IMR-90 (cell line): Measurements from ENCODE around the gene COL20A1. TPM values are rescaled to one million over a fixed set of nuclear protein-coding genes. Genes with fewer than 3 reads are reported as not detected.

Source experiments
- ATAC-seq: fragments of 200-7000 bp; cut with Tn5 transposase; 2 replicates; pipeline ENCODE4 v1.9.1; 2020; ENCODE audit warnings: low read depth, mild to moderate bottlenecking, moderate library complexity
- BruUV-seq: library from RNA; stranded (reverse); fragments of 400-500 nt; replicated peaks from 2 replicates; lab custom pipeline; 2021; lab: Mats Ljungman, UMichigan
- CTCF ChIA-PET: fragments of 300-600 bp; formaldehyde crosslinking; extraction: SDS; loops from one replicate; lab custom pipeline; 2021; ENCODE audit warnings: antibody characterized with exemption; lab: Yijun Ruan, JAX
- POLR2A ChIA-PET: fragments of 300-600 bp; sonication (Branson Sonifier 250); formaldehyde crosslinking; loops from one replicate; lab custom pipeline; 2022; ENCODE audit warnings: antibody characterized with exemption; ENCODE audit not compliant: unreplicated experiment; lab: Charles Lee
- DNase-seq: peaks from one replicate; pipeline ENCODE4 v3.0.0; 2013
- H2AFZ ChIP-seq: replicated peaks from 2 replicates; pipeline ENCODE3; 2013; ENCODE audit warnings: low read length, mild to moderate bottlenecking; ENCODE audit not compliant: poor library complexity
- H2AK5ac ChIP-seq: 2 replicates; pipeline ENCODE4 v1.6.1; 2013; ENCODE audit warnings: low read depth, low read length, inconsistent platforms
- H2AK9ac ChIP-seq: replicated peaks from 2 replicates; pipeline ENCODE3; 2013; ENCODE audit warnings: mild to moderate bottlenecking, low read depth, low read length, moderate library complexity; ENCODE audit not compliant: poor library complexity
- H2BK120ac ChIP-seq: 2 replicates; pipeline ENCODE4 v1.6.1; 2013; ENCODE audit warnings: low read depth, low read length, inconsistent platforms
- H2BK15ac ChIP-seq: 3 replicates; pipeline ENCODE4 v1.6.1; 2013; ENCODE audit warnings: low read depth, low read length, inconsistent platforms
- H2BK20ac ChIP-seq: 2 replicates; pipeline ENCODE4 v1.6.1; 2013; ENCODE audit warnings: low read depth, mild to moderate bottlenecking, inconsistent platforms, low read length, moderate library complexity
- H2BK5ac ChIP-seq: 2 replicates; pipeline ENCODE4 v1.6.1; 2013; ENCODE audit warnings: mild to moderate bottlenecking, low read depth, low read length, inconsistent platforms; ENCODE audit not compliant: poor library complexity, severe bottlenecking
- H3K14ac ChIP-seq: replicated peaks from 2 replicates; pipeline ENCODE4 v1.6.1; 2013; ENCODE audit warnings: low read depth, low read length, inconsistent platforms
- H3K18ac ChIP-seq: 2 replicates; pipeline ENCODE4 v1.6.1; 2013; ENCODE audit warnings: low read depth, low read length, control low read depth
- H3K23ac ChIP-seq: 2 replicates; pipeline ENCODE4 v1.6.1; 2013; ENCODE audit warnings: low read depth, low read length, inconsistent platforms
- H3K27ac ChIP-seq: 2 replicates; pipeline ENCODE4 v1.5.1; 2013; ENCODE audit warnings: mild to moderate bottlenecking, control low read depth, low read length; ENCODE audit not compliant: insufficient read depth
- H3K27me3 ChIP-seq: 2 replicates; pipeline ENCODE4 v1.6.1; 2013; ENCODE audit warnings: low read length; ENCODE audit not compliant: control insufficient read depth, insufficient read depth
- H3K36me3 ChIP-seq: 2 replicates; pipeline ENCODE4 v1.6.1; 2013; ENCODE audit warnings: low read length, mixed read lengths; ENCODE audit not compliant: control insufficient read depth, insufficient read depth
- H3K4ac ChIP-seq: 2 replicates; pipeline ENCODE4 v1.6.1; 2013; ENCODE audit warnings: low read depth, low read length, inconsistent platforms
- H3K4me1 ChIP-seq: 2 replicates; pipeline ENCODE4 v1.6.1; 2013; ENCODE audit warnings: low read length, mixed read lengths; ENCODE audit not compliant: control insufficient read depth, insufficient read depth
- H3K4me2 ChIP-seq: 2 replicates; pipeline ENCODE4 v1.6.1; 2013; ENCODE audit warnings: low read depth, mild to moderate bottlenecking, control low read depth, low read length, moderate library complexity
- H3K4me3 ChIP-seq: 2 replicates; pipeline ENCODE4 v1.5.1; 2013; ENCODE audit warnings: low read depth, mild to moderate bottlenecking, control low read depth, low read length, moderate library complexity; ENCODE audit not compliant: insufficient read depth
- H3K56ac ChIP-seq: 2 replicates; pipeline ENCODE4 v1.6.1; 2013; ENCODE audit warnings: low read length, inconsistent platforms; ENCODE audit not compliant: insufficient read depth; ENCODE audit errors: extremely low read depth
- H3K79me1 ChIP-seq, 2 experiments: 2 replicates each; pipeline ENCODE4 v1.6.1; 2013; ENCODE audit warnings: low read length in 2 of 2, inconsistent platforms in 1 of 2, low read depth in 1 of 2
- H3K9ac ChIP-seq: 2 replicates; pipeline ENCODE4 v1.6.1; 2013; ENCODE audit warnings: low read depth, low read length, control low read depth
- H3K9me1 ChIP-seq: 2 replicates; pipeline ENCODE4 v1.6.1; 2013; ENCODE audit warnings: low read length, inconsistent platforms; ENCODE audit not compliant: insufficient read depth
- H3K9me3 ChIP-seq: 2 replicates; pipeline ENCODE4 v1.6.1; 2013; ENCODE audit warnings: low read length; ENCODE audit not compliant: control insufficient read depth, insufficient read depth
- H4K20me1 ChIP-seq: 2 replicates; pipeline ENCODE4 v1.6.1; 2013; ENCODE audit warnings: low read length, inconsistent platforms; ENCODE audit not compliant: insufficient read depth
- H4K5ac ChIP-seq: 2 replicates; pipeline ENCODE4 v1.6.1; 2013; ENCODE audit warnings: mild to moderate bottlenecking, low read depth, low read length, control low read depth
- H4K8ac ChIP-seq, 2 experiments: 2 replicates each; pipeline ENCODE4 v1.6.1; 2013; ENCODE audit warnings: low read depth in 2 of 2, low read length in 2 of 2, control low read depth in 1 of 2, inconsistent platforms in 1 of 2
- H4K91ac ChIP-seq: 2 replicates; pipeline ENCODE4 v1.6.1; 2013; ENCODE audit warnings: low read depth, low read length, inconsistent platforms; ENCODE audit not compliant: insufficient read depth
- BHLHE40 ChIP-seq: fragments of 150-350 bp; IDR thresholded peaks from 2 replicates; pipeline ENCODE4 v1.6.1; 2016; ENCODE audit warnings: mild to moderate bottlenecking, low read depth, low read length
- MAFK ChIP-seq: IDR thresholded peaks from 2 replicates; pipeline ENCODE4 v1.6.1; 2012; ENCODE audit warnings: low read depth, low read length, improper control_type of control experiment
- WGBS, 2 experiments: methylation state at CpG; one replicate each; pipeline versions ENCODE4 v1.1.5 to v1.1.7; 2013; ENCODE audit warnings: missing lambda C conversion rate in 2 of 2; ENCODE audit not compliant: insufficient read length in 1 of 2; ENCODE audit errors: extremely low coverage in 2 of 2; 5-methylcytosine and 5-hydroxymethylcytosine counted together
- dilution Hi-C: fragments of 300-500 bp; cut with HindIII; formaldehyde crosslinking; loops from one replicate; pipeline ENCODE4 v1.14.3; 2018; ENCODE audit warnings: low sequenced_read_pairs; ENCODE audit not compliant: unreplicated experiment
- in situ Hi-C: fragments of 300-500 bp; cut with MboI; formaldehyde crosslinking; loops from 3 replicates; pipeline ENCODE4 v1.14.3; 2019; ENCODE audit warnings: low sequenced_read_pairs, inconsistent platforms, mixed read lengths
- intact Hi-C: fragments of 100-400 bp; cut with micrococcal nuclease; formaldehyde crosslinking; loops from 2 replicates; pipeline ENCODE4 v1.10.0; 2022
- polyA plus RNA-seq, 3 experiments: library from polyadenylated mRNA; depleted of rRNA; stranded (reverse); fragments of >200 nt; gene quantifications; 2 replicates each; pipeline ENCODE4 v1.2.3, GENCODE V29; 2012; ENCODE audit warnings: low replicate concordance in 1 of 3
- total RNA-seq: library from RNA; depleted of rRNA; stranded (reverse); fragments of >200 nt; gene quantifications from 2 replicates; pipeline ENCODE4 v1.2.3, GENCODE V29; 2012

COL20A1 gene
- total and polyA plus RNA-seq, 2 of the 4 experiments (the other 2 are of a cell fraction): not detected

DNA sequence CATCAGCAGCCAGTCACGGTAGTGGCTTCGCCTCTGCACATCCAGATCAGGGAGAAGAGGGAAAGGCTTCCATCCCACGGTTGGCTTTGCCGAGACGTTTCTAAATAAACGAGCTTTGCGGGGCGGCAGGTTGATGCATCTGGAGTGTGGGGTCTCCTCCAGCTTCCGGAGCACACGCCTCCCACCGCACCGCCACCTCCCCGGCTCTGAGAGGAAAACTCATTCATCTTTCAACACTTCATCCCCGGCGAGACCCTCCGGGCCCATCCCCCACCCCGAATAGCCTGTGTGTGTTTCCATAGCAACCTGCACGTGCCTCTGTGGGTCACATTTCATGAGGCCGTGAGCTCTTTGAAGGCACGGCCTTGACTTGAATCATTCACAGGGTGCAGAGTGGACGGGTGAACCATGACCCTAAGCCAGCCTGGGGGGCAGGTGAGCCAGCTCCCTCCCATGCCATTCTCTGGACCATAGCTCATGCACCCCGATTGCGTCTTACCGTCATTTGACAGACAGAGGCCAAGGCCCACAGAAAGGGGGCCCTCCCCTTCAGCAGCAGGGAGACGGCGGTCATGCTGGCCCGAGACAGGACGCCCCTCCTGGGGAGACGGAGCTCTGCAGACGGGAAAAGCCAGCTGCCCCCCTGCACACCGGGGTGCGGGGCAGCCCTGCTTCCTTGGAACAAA lies 84.4 kb downstream of the COL20A1 start:
- Histone ChIP-seq H2BK5ac (no peak overlapping the region), H3K27me3 (peaks cover 49% of the 10 kb centered on the region), H4K20me1 (no peaks in the 10 kb centered on the region; the same call in 1 of the 2 replicates), H3K9me1 (no peaks in the 10 kb centered on the region), H2AK5ac (no peak overlapping the region), H4K91ac (no peak overlapping the region), H4K8ac (no peak overlapping the region), H3K14ac (no peak overlapping the region), H3K4me2 (no peak overlapping the region), H3K23ac (no peak overlapping the region), H3K9ac (no peak overlapping the region), H3K4me1 (no peaks in the 10 kb centered on the region), H3K4ac (no peak overlapping the region), H3K36me3 (no peaks in the 10 kb centered on the region), H3K27ac (no peak overlapping the region), H3K4me3 (no peak overlapping the region), H3K56ac (no peak overlapping the region), H3K9me3 (0 out of 2 replicates have a peak, but pooled peaks cover 1% of the 10 kb centered on the region), H2BK20ac (no peak overlapping the region), H4K5ac (no peak overlapping the region), H2BK120ac (no peak overlapping the region), H3K79me1 (no peaks in the 10 kb centered on the region), H2AFZ (no peak overlapping the region), H2BK15ac (no peak overlapping the region), H2AK9ac (no peak overlapping the region), H3K18ac (no peak overlapping the region)
- WGBS, 2 experiments: 0% methylated on average over 8 of the region's 32 CpGs; no CpG with 5 or more reads in 1 of the 2 experiments
- BruUV-seq: no TSS peak
- POLR2A ChIA-PET: no interaction called here
- no peak for DNase-seq
- dilution Hi-C loops (no loop called here), in situ Hi-C loops (no loop called here), intact Hi-C loops (no loop called here)
- ATAC-seq: no peak
- TF ChIP-seq BHLHE40 (peak; percentile 70; the same call in 1 of the 2 replicates), MAFK (no peak)
- CTCF ChIA-PET: interaction anchor here (1.2 kb wide), 1 partner anchor 67 kb away, joined by 3 read pairs; no protein-coding TSS in a partner anchor
